Skeletal muscle tissue (tissue), 4 donors: Measurements from ENCODE around the gene FXYD7. TPM values are rescaled to one million over a fixed set of nuclear protein-coding genes. Genes with fewer than 3 reads are reported as not detected.

Experiments
- H3K27ac ChIP-seq: one replicate; pipeline ENCODE4 v1.7.0; 2013; ENCODE audit warnings: mild to moderate bottlenecking, low read depth, low read length, inconsistent platforms
- H3K27me3 ChIP-seq, 3 donors: one replicate each; pipeline ENCODE4 v1.7.0; 2013; ENCODE audit warnings: low read length in 3 of 3; ENCODE audit not compliant: control insufficient read depth in 3 of 3, insufficient read depth in 3 of 3
- H3K36me3 ChIP-seq, 3 donors: one replicate each; pipeline ENCODE4 v1.7.0; 2013; ENCODE audit warnings: low read length in 3 of 3; ENCODE audit not compliant: control insufficient read depth in 3 of 3, insufficient read depth in 3 of 3
- H3K4me1 ChIP-seq, 3 donors: one replicate each; pipeline ENCODE4 v1.7.0; 2013; ENCODE audit warnings: low read length in 3 of 3, mild to moderate bottlenecking in 3 of 3; ENCODE audit not compliant: control insufficient read depth in 3 of 3, insufficient read depth in 3 of 3
- H3K4me3 ChIP-seq, 3 donors: one replicate each; pipeline ENCODE4 v1.7.0; 2013; ENCODE audit warnings: low read length in 3 of 3
- H3K9ac ChIP-seq, 3 donors: one replicate each; pipeline ENCODE4 v1.7.0; 2013; ENCODE audit warnings: low read length in 3 of 3, mild to moderate bottlenecking in 3 of 3, moderate library complexity in 2 of 3, low read depth in 1 of 3
- H3K9me3 ChIP-seq, 3 donors: one replicate each; pipeline ENCODE4 v1.7.0; 2013; ENCODE audit warnings: low read length in 3 of 3; ENCODE audit not compliant: control insufficient read depth in 3 of 3
- total RNA-seq: library from RNA; depleted of rRNA; stranded (reverse); fragments of >200 nt; gene quantifications from one replicate; pipeline ENCODE4 v1.2.3, GENCODE V29; 2014
- donor health status: Osteomylitis.

The FXYD7 gene
- total RNA-seq, 1 donor from 2014 or later = 0.52 TPM

DNA sequence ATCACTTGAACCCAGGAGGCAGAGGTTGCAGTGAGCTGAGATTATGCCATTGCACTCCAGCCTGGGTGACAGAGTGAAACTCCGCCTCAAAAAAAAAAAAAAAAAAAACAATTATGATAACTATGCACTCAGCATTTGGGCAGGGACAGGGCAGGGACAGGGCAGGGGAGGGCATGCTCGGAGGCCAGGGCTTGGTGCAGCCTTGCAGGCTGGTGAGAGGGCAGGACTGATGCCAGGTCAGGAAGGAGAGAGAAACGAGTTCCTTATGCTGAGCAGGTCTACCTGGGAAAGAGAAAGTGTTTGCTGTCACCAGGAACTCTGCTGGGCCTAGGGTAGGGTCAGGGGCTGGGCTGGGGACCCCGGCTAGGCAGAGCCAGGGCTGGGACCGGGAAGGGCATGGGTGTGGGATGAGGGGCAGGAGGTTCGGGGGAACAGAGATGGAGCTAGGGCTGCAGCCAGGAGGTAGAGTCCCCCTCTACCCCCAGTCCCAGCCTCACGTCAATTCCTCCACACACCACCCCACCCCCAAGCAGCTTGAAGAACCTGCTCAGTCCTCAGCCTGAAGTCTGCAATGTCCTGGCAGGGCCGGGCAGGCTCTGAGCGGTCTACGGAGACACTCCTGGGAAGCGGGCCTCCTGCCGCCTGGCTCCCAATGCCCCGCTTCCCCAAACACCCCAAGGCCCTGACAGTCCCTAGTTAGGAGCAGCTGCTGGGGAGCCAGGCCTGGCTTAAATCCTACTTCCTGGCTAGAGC is 24.6 kb upstream of the FXYD7 start:
- H3K27ac ChIP-seq = no peak overlapping the region
- no peaks in the 10 kb centered on the region for H3K36me3 ChIP-seq
- H3K4me1 ChIP-seq = peaks cover 20 to 38% (median 25%) of the 10 kb centered on the region in 3 donors
- no peaks in the 10 kb centered on the region for H3K27me3 ChIP-seq
- no peak overlapping the region for H3K9ac ChIP-seq
- no peak overlapping the region for H3K4me3 ChIP-seq
- no peaks in the 10 kb centered on the region for H3K9me3 ChIP-seq

DNA sequence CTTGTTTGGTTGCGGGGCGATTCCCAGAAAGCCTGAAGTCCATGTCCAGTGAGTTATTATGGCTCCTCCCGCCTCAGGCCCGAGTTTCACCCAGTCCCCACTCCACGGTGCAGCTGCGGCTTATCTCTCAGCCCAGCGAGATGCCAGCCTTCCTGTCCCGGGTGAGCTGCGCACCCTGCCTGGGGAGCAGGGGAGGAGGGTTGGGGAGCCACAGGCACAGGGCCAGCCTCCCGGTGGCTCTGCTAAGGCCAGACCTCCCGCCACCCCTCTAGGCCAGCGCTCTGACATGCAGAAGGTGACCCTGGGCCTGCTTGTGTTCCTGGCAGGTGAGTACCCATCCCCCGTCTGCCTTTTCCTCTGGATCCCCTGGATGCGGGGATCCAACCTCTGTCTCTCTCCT is 24.0 kb upstream of the FXYD7 start:
- Histone ChIP-seq H3K9ac (no peak overlapping the region), H3K36me3 (no peaks in the 10 kb centered on the region), H3K27ac (no peak overlapping the region), H3K4me1 (peaks cover 25 to 44% (median 32%) of the 10 kb centered on the region in 3 donors), H3K4me3 (no peak overlapping the region), H3K27me3 (no peaks in the 10 kb centered on the region), H3K9me3 (no peaks in the 10 kb centered on the region)

DNA sequence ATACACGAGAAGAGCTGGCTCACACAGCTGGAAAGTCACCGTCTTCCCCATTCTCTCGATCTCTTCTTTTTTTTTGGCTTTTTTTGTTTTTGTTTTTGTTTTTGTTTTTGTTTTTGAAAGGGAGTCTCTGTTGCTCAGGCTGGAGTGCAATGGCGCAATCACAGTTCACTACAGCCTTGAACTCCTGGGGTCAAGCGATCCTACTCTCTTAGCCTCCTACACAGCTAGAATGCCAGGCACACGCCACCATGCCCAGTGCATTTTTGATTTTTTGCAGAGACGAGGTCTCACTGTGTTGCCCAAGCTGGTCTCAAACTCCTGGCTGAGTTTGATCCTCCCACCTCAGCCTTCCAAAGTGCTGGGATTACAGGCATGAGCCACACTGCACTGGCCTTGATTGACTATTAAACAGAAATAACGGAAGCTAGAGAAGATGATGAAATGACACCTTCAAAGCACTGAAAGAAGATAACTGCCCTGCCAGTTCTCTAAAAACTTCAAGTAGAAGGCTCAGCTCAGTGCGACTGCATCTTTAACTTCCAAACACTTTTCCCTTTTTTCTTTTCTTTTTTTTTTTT is 23.4 kb upstream of the FXYD7 start:
- Histone ChIP-seq H3K9me3 (no peaks in the 10 kb centered on the region), H3K9ac (no peak overlapping the region), H3K4me1 (peaks cover 29 to 45% (median 34%) of the 10 kb centered on the region in 3 donors), H3K4me3 (no peak overlapping the region), H3K27ac (peak overlapping the region; percentile 78), H3K36me3 (no peaks in the 10 kb centered on the region), H3K27me3 (no peaks in the 10 kb centered on the region)

DNA sequence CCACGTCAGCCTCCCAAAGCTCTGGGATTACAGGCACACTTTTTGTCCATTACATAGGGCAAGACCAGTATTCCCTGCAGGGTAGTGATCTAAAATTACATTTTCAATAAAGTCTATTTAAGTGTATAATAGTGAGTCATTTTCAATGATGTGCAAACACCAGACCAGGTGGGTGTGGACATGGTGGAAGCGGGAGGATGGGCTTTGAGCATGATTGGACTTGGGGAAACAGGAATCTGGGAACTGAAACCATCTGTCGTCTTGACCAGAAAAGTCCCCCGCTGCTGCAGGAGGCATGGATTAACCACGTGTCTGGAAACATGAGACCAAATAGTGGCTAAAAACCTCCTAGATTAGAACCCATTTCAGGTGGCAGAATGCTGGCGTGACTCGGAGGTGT is 22.6 kb upstream of the FXYD7 start:
- H3K36me3 ChIP-seq = no peaks in the 10 kb centered on the region
- H3K9ac ChIP-seq = peak overlapping the region in 1 of 3 donors; percentile 57
- H3K4me1 ChIP-seq = peaks cover 30 to 44% (median 35%) of the 10 kb centered on the region in 3 donors
- no peaks in the 10 kb centered on the region for H3K27me3 ChIP-seq
- no peaks in the 10 kb centered on the region for H3K9me3 ChIP-seq
- no peak overlapping the region for H3K4me3 ChIP-seq
- peak overlapping the region; percentile 78 for H3K27ac ChIP-seq

DNA sequence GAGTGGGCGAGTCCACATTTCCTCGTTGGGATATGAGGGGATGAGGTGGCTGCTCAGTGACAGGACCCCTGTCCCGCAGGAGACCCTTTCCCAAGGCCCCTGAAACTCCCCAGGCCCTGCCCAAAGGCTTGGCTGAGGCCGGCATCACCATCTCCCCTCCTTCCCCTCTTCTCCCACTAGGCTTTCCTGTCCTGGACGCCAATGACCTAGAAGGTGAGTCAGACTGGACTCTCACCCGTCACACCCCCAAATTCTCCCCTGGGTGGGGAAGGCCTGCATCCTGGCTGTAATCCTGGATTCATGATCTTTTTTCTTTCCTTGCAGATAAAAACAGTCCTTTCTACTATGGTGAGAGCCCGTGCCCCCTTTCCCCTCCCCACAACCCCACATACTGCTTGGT is 22.2 kb upstream of the FXYD7 start:
- no peaks in the 10 kb centered on the region for H3K36me3 ChIP-seq
- no peaks in the 10 kb centered on the region for H3K27me3 ChIP-seq
- H3K27ac ChIP-seq = peak overlapping the region; percentile 78
- no peaks in the 10 kb centered on the region for H3K9me3 ChIP-seq
- peaks cover 34 to 48% (median 39%) of the 10 kb centered on the region in 3 donors for H3K4me1 ChIP-seq
- peak overlapping the region in 1 of 3 donors; percentile 57 for H3K9ac ChIP-seq
- no peak overlapping the region for H3K4me3 ChIP-seq

DNA sequence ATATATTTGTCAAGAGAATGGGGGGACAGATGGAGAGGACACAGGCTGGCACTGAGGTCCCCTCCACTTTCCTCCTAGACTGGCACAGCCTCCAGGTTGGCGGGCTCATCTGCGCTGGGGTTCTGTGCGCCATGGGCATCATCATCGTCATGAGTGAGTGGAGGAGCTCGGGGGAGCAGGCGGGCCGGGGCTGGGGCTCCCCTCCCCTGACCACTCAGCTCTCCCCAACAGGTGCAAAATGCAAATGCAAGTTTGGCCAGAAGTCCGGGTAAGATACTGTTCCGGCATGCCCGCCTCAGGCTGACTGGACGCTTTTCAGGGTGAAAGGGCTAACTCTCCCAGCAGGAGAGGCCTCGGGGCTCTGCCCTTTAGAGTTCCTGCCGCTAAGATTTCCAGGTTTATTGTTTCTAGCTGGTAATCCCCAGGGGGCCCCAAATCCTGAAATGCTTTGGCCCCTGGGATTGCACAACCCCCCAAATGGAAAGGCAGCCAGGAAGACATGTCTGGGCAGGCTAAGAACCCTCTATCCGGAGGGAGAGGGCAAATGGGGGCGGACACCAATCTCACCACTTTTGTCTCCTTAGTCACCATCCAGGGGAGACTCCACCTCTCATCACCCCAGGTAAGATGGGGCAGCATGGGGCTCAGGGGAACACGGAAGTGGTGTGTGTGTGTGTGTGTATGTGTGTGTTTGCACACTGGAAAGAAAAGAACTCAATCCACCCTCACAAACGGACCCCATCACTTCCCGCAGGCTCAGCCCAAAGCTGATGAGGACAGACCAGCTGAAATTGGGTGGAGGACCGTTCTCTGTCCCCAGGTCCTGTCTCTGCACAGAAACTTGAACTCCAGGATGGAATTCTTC is 20.1 kb upstream of the FXYD7 start:
- peak overlapping the region; percentile 78 for H3K27ac ChIP-seq

DNA sequence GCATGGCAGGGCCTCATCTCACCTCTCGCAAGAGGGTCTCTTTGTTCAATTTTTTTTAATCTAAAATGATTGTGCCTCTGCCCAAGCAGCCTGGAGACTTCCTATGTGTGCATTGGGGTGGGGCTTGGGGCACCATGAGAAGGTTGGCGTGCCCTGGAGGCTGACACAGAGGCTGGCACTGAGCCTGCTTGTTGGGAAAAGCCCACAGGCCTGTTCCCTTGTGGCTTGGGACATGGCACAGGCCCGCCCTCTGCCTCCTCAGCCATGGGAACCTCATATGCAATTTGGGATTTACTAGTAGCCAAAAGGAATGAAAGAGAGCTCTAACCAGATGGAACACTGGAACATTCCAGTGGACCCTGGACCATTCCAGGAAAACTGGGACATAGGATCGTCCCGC is 19.5 kb upstream of the FXYD7 start:
- Histone ChIP-seq H3K9me3 (no peaks in the 10 kb centered on the region), H3K27me3 (no peaks in the 10 kb centered on the region), H3K4me1 (peaks cover 43 to 57% (median 49%) of the 10 kb centered on the region in 3 donors), H3K9ac (peak overlapping the region; percentile 74 to 96 (median 91)), H3K4me3 (peak overlapping the region; percentile 85 to 98 (median 97)), H3K27ac (peak overlapping the region; percentile 78), H3K36me3 (no peaks in the 10 kb centered on the region)

More for the DNA sequence above, 20.1 kb upstream of the FXYD7 start:
- no peaks in the 10 kb centered on the region for H3K9me3 ChIP-seq
- no peaks in the 10 kb centered on the region for H3K36me3 ChIP-seq
- peak overlapping the region in 1 of 3 donors; percentile 97 for H3K4me3 ChIP-seq
- H3K27me3 ChIP-seq = no peaks in the 10 kb centered on the region
- peaks cover 43 to 57% (median 48%) of the 10 kb centered on the region in 3 donors for H3K4me1 ChIP-seq
- H3K9ac ChIP-seq = peak overlapping the region; percentile 74 to 96 (median 91)

DNA sequence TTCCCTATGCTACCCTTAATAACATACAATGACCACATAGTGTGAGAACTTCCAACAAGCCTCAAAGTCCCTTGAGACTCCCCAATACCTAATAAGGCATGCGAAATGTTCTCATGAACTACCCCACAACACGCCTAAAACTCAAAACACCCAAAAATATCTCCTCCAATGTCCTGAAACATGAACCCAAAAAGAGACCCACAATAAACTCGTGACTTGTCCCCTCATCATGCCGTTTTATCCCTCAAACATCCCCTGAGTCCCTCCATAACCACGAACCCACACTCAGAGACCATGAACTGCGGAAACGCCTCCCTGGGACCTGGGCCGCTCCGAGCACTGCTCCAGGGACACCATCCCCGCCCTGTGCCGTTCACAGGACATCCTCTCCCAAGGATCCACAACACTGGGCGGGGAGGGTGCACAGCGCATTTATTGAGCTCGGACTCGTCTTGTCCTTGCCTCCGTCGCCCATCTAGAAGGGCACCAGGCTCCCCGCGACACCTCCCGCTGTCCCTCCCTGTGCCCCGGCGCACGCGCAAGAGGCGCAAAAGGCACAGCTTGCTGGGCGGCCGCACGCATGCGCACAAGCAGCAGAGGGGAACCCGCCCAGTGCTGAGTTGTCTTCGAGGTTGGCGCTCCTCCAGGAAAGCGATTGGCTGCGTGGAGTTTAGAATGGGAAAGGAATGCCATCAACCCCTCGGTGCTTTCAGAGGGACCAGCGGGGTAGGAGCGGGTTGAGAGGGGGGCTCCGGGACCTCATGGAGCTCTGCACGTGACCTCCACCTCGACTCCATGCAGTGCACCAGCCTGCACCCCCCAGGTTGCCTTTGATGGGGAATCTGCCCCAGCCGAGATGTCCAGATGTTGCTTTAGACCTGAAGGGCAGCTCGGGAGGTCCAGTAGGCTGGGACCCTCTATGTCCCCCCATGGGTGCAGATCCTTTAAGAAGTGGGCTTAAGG is 18.7 kb upstream of the FXYD7 start:
- Histone ChIP-seq H3K27me3 (no peaks in the 10 kb centered on the region), H3K4me3 (peak overlapping the region; percentile 85 to 98 (median 97)), H3K9ac (peak overlapping the region; percentile 74 to 96 (median 91)), H3K4me1 (peaks cover 43 to 52% (median 49%) of the 10 kb centered on the region in 3 donors), H3K36me3 (no peaks in the 10 kb centered on the region), H3K27ac (peak overlapping the region; percentile 78), H3K9me3 (no peaks in the 10 kb centered on the region)

DNA sequence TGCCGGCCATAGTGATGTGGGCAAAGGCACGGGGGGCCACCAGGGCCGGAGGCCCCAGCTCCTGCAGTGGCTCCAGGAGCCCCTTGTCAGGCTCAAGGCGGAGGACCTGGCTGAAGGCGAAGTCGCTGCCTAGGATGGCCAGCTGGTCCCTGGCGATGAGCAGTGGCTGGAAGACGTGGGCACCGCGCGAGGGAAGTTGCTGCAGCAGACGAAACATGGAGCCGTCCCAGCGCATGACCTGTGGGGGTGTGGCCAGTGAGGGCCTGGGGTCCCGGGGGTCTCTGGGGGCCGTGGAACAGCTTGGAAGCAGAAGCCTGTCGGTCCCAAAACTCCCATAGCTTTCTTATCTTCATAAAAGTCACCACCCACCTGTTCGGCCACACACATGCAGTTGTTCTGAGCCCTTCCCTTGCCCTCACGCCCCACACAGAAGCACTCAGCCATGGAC is 17.8 kb upstream of the FXYD7 start:
- Histone ChIP-seq H3K9ac (peak overlapping the region; percentile 33 to 96 (median 74)), H3K27ac (peak overlapping the region; percentile 78), H3K9me3 (no peaks in the 10 kb centered on the region), H3K4me3 (peak overlapping the region; percentile 6 to 97 (median 85)), H3K36me3 (no peaks in the 10 kb centered on the region), H3K27me3 (no peaks in the 10 kb centered on the region), H3K4me1 (peaks cover 43 to 60% (median 51%) of the 10 kb centered on the region in 3 donors)
